Epithelial cell of esophagus (primary cell): Measurements from ENCODE around the gene VGLL4.
"Not testable (repeated sequence)": the region's sequence is repeated elsewhere in the genome, so short reads cannot be mapped to it uniquely, and the experiment has no call there.

Experiments used
- DNase-seq: peaks from one replicate; pipeline ENCODE4 v3.0.0; 2010; ENCODE audit warnings: low read depth
- H3K4me3 ChIP-seq: 2 replicates; pipeline ENCODE4 v1.5.1; 2011; ENCODE audit warnings: mild to moderate bottlenecking, low read length, control low read depth
- CTCF ChIP-seq: IDR thresholded peaks from 2 replicates; pipeline ENCODE4 v1.5.1; 2011; ENCODE audit warnings: low read depth, mild to moderate bottlenecking, low read length, control low read depth, inconsistent platforms; ENCODE audit not compliant: insufficient read depth; ENCODE audit errors: missing control alignments

Gene VGLL4

GRCh38 chr3:11581237-11582190, 62.2 kb downstream of the VGLL4 start:
- peak overlapping the region; percentile 34 for H3K4me3 ChIP-seq
- no peak for TF ChIP-seq CTCF
- no peak for DNase-seq

GRCh38 chr3:11580645-11581044, 63.1 kb downstream of the VGLL4 start:
- TF ChIP-seq CTCF: no peak
- no peak for DNase-seq
- no peak overlapping the region for H3K4me3 ChIP-seq

- DNase-seq: no peak
- H3K4me3 ChIP-seq: no peak overlapping the region
- TF ChIP-seq CTCF: no peak
Observed at GRCh38 chr3:11578169-11578568, 65.5 kb downstream of the VGLL4 start.

GRCh38 chr3:11576453-11576852, 67.3 kb downstream of the VGLL4 start:
- no peak for DNase-seq
- no peak for TF ChIP-seq CTCF
- no peak overlapping the region for H3K4me3 ChIP-seq

GRCh38 chr3:11575677-11576076, 68.0 kb downstream of the VGLL4 start:
- TF ChIP-seq CTCF: no peak

DNA sequence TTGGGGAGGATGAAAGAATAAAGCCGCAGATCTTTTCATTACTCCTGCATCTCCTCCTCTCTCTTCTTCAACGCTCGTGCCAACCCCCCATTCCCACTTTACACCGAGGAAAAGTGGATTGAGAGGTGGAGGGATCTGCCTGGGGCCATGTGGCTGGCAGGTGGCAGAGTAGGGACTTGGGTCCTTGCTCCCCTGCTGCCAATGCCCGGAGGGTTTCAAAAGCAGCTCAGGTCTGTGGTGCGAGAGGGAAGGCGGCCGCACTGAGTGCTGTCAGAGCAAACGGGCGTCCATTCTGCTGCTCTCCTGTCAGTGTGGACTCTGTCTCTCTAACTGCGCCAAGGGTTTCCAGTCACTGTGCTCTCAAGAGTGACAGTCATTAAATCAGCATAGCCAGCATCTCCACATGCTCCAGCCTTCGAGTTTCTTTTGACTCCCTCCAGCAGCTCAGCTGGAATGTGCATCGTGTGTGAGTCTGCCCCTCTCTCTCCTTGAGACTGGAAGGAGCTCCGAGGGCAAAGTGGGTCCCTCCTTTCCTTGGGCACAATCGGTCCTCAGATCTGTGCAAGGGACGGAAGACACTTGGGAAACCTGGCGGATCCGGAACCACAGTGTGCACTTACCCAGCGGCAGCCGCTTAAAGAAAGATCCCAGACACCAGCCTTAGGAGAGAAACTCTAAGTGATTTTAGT, 68.6 kb downstream of the VGLL4 start:
- no peak for DNase-seq
- TF ChIP-seq CTCF: no peak
- no peak overlapping the region for H3K4me3 ChIP-seq

More at GRCh38 chr3:11575677-11576076, 68.0 kb downstream of the VGLL4 start:
- no peak overlapping the region for H3K4me3 ChIP-seq
- no peak for DNase-seq

GRCh38 chr3:11572660-11573059, 71.1 kb downstream of the VGLL4 start:
- not testable (repeated sequence) for DNase-seq, H3K4me3 ChIP-seq
